AG10803 (cell line): Measurements from ENCODE around the gene CNTNAP2.

ENCODE experiments used
- DNase-seq: peaks from one replicate; pipeline ENCODE4 v3.0.0; 2010; ENCODE audit warnings: low read depth
- H3K4me3 ChIP-seq: 2 replicates; pipeline ENCODE4 v1.5.1; 2011; ENCODE audit warnings: mild to moderate bottlenecking, low read length, control low read depth
- CTCF ChIP-seq: conservative IDR thresholded peaks from 2 replicates; pipeline ENCODE4 v1.5.1; 2011; ENCODE audit warnings: mild to moderate bottlenecking, low read length, control low read depth, inconsistent platforms

Gene CNTNAP2

GRCh38 chr7:148242294-148242821 is 2125.8 kb downstream of the CNTNAP2 start:
- peak overlapping the region; percentile 39 for H3K4me3 ChIP-seq
- DNase-seq: peak; percentile 46
- peak; percentile 88 for TF ChIP-seq CTCF

- no peak for TF ChIP-seq CTCF
- no peak overlapping the region for H3K4me3 ChIP-seq
- no peak for DNase-seq
These were observed 2128.8 kb downstream of the CNTNAP2 start for GRCh38 chr7:148245381-148245780.

GRCh38 chr7:148253629-148254028 is 2137.0 kb downstream of the CNTNAP2 start:
- H3K4me3 ChIP-seq: no peak overlapping the region
- no peak for DNase-seq
- TF ChIP-seq CTCF: no peak

- H3K4me3 ChIP-seq: no peak overlapping the region
- TF ChIP-seq CTCF: no peak; the same call in 1 of the 2 replicates
- no peak for DNase-seq
These were observed 2138.7 kb downstream of the CNTNAP2 start for GRCh38 chr7:148255333-148255732.

GRCh38 chr7:148256433-148256832 is 2139.8 kb downstream of the CNTNAP2 start:
- no peak for DNase-seq
- H3K4me3 ChIP-seq: no peak overlapping the region
- TF ChIP-seq CTCF: no peak

- no peak for DNase-seq
- no peak overlapping the region for H3K4me3 ChIP-seq
- no peak for TF ChIP-seq CTCF
These were observed 2144.0 kb downstream of the CNTNAP2 start for GRCh38 chr7:148260599-148260998.

- TF ChIP-seq CTCF: no peak
- H3K4me3 ChIP-seq: no peak overlapping the region
- DNase-seq: no peak
These were observed 2144.9 kb downstream of the CNTNAP2 start for GRCh38 chr7:148261523-148261922.
